Measurements from ENCODE around the gene NTM.

NTM gene

DNA sequence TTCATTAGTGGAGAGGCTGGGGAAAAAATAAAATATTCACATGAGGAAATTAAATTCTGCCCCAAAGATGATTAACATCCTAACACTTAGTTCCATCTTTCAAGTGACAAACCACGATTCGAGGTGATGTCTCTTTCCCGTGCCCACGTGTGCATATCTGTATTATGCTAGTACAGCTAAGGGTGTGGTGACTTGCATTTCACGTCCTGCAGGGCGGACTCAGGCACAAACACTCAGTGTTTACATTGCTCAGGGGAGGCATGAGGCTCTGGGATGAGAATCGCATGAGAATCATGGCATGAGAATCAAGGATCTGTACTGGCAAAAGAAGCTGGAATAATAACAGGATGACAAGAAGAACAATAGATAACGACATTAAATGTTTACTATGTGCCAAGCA lies 179.4 kb downstream of the NTM start:
- no peak overlapping the region for H3K4me3 ChIP-seq (ENCODE audit: low read depth, low read length)
- TF ChIP-seq, protein P1, sequence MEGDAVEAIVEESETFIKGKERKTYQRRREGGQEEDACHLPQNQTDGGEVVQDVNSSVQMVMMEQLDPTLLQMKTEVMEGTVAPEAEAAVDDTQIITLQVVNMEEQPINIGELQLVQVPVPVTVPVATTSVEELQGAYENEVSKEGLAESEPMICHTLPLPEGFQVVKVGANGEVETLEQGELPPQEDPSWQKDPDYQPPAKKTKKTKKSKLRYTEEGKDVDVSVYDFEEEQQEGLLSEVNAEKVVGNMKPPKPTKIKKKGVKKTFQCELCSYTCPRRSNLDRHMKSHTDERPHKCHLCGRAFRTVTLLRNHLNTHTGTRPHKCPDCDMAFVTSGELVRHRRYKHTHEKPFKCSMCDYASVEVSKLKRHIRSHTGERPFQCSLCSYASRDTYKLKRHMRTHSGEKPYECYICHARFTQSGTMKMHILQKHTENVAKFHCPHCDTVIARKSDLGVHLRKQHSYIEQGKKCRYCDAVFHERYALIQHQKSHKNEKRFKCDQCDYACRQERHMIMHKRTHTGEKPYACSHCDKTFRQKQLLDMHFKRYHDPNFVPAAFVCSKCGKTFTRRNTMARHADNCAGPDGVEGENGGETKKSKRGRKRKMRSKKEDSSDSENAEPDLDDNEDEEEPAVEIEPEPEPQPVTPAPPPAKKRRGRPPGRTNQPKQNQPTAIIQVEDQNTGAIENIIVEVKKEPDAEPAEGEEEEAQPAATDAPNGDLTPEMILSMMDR (IDR thresholded peaks at IDR 0.05; ENCODE audit: low read depth, low read length, missing control alignments) = no peak
- no peak for DNase-seq (ENCODE audit: low read depth)

DNA sequence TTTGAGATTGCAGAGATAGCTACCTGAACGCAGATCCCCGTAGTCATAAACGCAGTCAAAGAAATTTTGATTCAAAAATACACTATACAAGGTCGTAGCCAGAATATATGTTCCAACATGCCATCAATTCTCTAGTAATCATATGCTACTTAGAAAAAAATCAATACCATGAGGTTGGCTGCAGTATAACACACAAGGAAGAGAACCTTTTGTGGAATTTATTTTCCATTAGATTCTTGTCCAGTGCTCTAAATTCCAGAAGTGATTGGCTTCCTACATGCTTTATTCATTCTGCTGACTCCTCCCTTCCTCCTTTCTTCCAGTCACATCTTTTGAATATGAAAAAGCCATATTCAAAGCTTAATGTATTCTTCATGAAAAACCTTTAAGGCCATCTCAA lies 189.9 kb downstream of the NTM start:
- DNase-seq (ENCODE audit: low read depth) = no peak
- TF ChIP-seq, protein P1 (IDR thresholded peaks at IDR 0.05; ENCODE audit: low read depth, low read length, missing control alignments) = no peak

DNA sequence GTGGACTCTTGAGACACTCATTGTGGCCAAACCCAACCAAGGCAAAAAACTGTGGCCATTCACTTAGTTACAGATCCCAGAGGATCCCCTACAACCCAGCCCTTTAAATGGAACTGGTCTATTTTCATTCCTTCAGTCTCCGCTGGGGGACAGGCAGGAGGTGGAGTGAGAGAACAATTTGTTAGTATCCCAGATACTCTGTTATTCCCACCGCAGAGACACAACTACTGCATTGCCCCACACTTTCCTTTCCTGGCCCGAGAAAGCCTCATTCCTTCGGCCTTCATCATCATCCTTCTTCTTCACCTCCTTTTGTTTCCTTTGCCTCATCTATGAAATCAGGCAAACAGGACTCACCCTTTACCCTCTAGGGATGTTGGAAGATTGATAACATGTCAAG lies 191.1 kb downstream of the NTM start:
- TF ChIP-seq, protein P1 (IDR thresholded peaks at IDR 0.05; ENCODE audit: low read depth, low read length, missing control alignments) = no peak
- DNase-seq (ENCODE audit: low read depth) = no peak
- H3K4me3 ChIP-seq (ENCODE audit: low read depth, low read length) = no peak overlapping the region

More for the DNA sequence above, 189.9 kb downstream of the NTM start:
- no peak overlapping the region for H3K4me3 ChIP-seq (ENCODE audit: low read depth, low read length)

DNA sequence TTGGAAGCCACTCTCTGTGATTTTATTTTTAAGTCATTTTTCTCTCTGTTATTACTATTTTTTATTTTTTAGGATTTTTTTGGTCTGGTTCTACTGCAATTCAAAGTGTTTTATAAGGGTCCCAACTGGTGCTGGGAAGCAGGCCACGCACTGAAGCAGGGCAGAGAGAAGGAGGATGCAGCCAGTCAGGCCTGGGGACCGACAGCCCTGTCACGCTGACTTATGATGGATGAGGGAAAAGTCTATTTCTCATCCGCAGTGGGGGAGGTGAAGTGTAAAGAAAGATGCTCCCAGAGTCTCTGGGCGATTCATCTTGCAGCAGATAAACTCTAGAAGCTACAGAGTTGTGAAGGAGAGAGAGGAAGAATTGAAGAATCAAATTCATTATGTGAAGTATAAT lies 191.6 kb downstream of the NTM start:
- TF ChIP-seq, protein P1 (IDR thresholded peaks at IDR 0.05; ENCODE audit: low read depth, low read length, missing control alignments) = no peak
- no peak overlapping the region for H3K4me3 ChIP-seq (ENCODE audit: low read depth, low read length)
- DNase-seq (ENCODE audit: low read depth) = no peak

DNA sequence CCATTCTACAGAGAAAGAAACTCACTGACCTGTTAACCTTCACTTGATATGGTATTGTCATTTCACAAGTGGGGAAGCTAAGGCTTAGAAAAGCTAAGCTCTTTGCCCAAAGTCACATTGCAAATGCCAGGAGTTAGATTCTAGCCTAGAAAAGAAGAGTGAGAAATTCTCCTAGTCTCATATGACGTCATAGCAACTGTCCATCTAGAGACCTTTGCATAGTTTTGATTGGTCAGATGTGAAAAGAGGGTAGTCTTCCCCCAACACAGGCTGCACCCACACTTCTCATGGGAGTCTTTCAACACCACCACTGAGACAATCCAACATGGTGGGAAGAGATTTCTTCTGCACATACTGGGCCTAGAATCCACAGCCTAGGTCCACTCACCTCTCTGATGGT lies 197.9 kb downstream of the NTM start:
- TF ChIP-seq, protein P1 (IDR thresholded peaks at IDR 0.05; ENCODE audit: low read depth, low read length, missing control alignments) = no peak
- no peak overlapping the region for H3K4me3 ChIP-seq (ENCODE audit: low read depth, low read length)
- no peak for DNase-seq (ENCODE audit: low read depth)

DNA sequence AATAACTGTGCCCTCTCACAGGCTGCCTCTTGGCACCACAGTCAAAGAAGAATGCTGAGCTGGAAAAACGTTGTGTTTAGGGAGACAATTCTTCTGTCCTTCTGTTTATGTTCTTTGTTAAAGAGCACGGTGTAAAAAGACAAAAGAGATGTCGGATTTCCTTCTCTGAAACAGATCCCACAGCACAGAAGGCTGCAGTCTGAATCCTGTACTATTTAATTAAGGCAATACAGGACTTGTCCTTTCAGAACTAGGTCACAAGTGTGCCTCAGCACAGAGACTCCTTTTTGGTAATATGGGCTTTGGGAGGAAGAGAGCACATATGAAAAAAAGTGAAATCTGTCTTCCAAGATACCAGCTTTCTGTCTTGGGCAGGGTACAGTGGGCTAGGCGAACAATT lies 201.2 kb downstream of the NTM start:
- TF ChIP-seq, protein P1 (IDR thresholded peaks at IDR 0.05; ENCODE audit: low read depth, low read length, missing control alignments) = no peak
- no peak overlapping the region for H3K4me3 ChIP-seq (ENCODE audit: low read depth, low read length)
- no peak for DNase-seq (ENCODE audit: low read depth)

DNA sequence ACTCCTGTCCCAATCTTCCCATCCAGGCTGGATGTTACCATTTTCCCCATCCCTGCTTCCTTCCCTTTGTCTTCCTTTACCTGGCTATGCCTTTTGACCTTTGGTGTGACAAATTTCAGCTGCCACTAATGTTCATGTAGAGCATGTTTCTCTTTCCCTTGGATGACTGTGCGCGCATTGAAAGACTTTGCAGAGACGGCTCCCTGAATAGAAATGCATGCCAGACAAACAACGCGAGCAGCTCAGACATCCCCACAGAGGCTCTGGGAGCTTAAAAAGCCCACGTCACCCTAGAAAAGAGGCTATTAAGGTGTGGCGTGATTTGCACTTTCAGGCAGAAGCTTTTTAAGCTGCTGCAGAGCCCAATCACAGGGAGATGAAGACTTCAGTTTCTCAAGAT lies 202.0 kb downstream of the NTM start:
- no peak for DNase-seq (ENCODE audit: low read depth)
- TF ChIP-seq, protein P1 (IDR thresholded peaks at IDR 0.05; ENCODE audit: low read depth, low read length, missing control alignments) = no peak
- no peak overlapping the region for H3K4me3 ChIP-seq (ENCODE audit: low read depth, low read length)

Data from GM12864 (cell line).